Stomach (tissue), 4 donors: Measurements from ENCODE around the gene HEBP2.

Source experiments
- POLR2A ChIP-seq, 4 donors: fragments of 450-650 bp; IDR thresholded peaks; one replicate each; pipeline ENCODE4 v1.6.1; 2016; ENCODE audit warnings: antibody characterized with exemption in 4 of 4, control low read depth in 2 of 4, mild to moderate bottlenecking in 1 of 4, moderate library complexity in 1 of 4
- POLR2AphosphoS5 ChIP-seq, 3 donors: sonication (generic); formaldehyde crosslinking; IDR thresholded peaks; one replicate each; pipeline ENCODE4 v1.6.1; 2016; ENCODE audit warnings: antibody characterized with exemption in 3 of 3
- TF ChIP-seq, protein P1 (sequence below), 7 experiments: fragments of 450-650 bp in 4 of 7; fragments of 200-600 bp in 3 of 7; sonication (generic) in 3 of 7; IDR thresholded peaks; one replicate each; pipeline ENCODE4 v1.5.1; 2016 to 2019; ENCODE audit warnings: antibody characterized with exemption in 7 of 7, control low read depth in 2 of 7, mild to moderate bottlenecking in 1 of 7

DNA sequence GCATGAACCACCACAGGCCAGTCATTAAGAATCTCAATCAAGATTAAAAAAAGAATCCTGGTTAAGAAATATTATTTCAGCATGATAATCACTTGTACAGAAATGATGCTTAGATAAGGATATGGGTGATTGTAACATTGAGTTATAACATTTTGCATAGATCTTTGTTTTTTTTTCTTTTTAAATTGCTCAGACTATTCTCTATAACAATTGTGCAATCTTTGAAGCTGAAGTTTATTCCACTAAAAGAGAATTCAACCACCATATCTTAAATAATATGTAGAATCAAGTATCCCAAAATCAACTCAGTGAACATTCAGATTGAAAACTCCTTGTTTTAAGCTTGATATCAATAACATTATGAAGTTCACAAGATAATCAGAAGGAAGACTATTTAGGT lies 27.0 kb upstream of the HEBP2 start:
- no peak for TF ChIP-seq POLR2A (IDR thresholded peaks at IDR 0.05)
- no peak for TF ChIP-seq POLR2AphosphoS5 (IDR thresholded peaks at IDR 0.05)
- TF ChIP-seq, protein P1, sequence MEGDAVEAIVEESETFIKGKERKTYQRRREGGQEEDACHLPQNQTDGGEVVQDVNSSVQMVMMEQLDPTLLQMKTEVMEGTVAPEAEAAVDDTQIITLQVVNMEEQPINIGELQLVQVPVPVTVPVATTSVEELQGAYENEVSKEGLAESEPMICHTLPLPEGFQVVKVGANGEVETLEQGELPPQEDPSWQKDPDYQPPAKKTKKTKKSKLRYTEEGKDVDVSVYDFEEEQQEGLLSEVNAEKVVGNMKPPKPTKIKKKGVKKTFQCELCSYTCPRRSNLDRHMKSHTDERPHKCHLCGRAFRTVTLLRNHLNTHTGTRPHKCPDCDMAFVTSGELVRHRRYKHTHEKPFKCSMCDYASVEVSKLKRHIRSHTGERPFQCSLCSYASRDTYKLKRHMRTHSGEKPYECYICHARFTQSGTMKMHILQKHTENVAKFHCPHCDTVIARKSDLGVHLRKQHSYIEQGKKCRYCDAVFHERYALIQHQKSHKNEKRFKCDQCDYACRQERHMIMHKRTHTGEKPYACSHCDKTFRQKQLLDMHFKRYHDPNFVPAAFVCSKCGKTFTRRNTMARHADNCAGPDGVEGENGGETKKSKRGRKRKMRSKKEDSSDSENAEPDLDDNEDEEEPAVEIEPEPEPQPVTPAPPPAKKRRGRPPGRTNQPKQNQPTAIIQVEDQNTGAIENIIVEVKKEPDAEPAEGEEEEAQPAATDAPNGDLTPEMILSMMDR (IDR thresholded peaks at IDR 0.05) = no peak
